Measurements from ENCODE around the gene GABRG3. TPM values are rescaled to one million over a fixed set of nuclear protein-coding genes. Genes with fewer than 3 reads are reported as not detected.
A peak's percentile ranks its signal among the peaks of the same experiment; 100 is the strongest.

Gene GABRG3
- total RNA-seq, 1 donor from 2014 or later = 2.6 TPM

GRCh38 chr15:27025481-27025966, 54.5 kb downstream of the GABRG3 start:
- no peak for TF ChIP-seq CTCF (conservative IDR thresholded peaks at IDR 0.05)
- Mint-ChIP-seq H3K9me3 (no peaks in the 10 kb centered on the region), H3K27ac (no peak overlapping the region), H3K4me1 (ENCODE audit: unreplicated experiment) (peaks cover 19% of the 10 kb centered on the region), H3K27me3 (no peaks in the 10 kb centered on the region), H3K36me3 (no peaks in the 10 kb centered on the region), H3K4me3 (no peak overlapping the region)
- DNase-seq (ENCODE audit: extremely low spot score, unreplicated experiment) = no peak

- no peak overlapping the region for H3K4me3 Mint-ChIP-seq
- no peak overlapping the region for H3K27ac Mint-ChIP-seq
- no peaks in the 10 kb centered on the region for H3K9me3 Mint-ChIP-seq
- no peaks in the 10 kb centered on the region for H3K36me3 Mint-ChIP-seq
- H3K4me1 Mint-ChIP-seq (ENCODE audit: unreplicated experiment) = peaks cover 19% of the 10 kb centered on the region
- DNase-seq (ENCODE audit: extremely low spot score, unreplicated experiment) = no peak
- TF ChIP-seq CTCF (conservative IDR thresholded peaks at IDR 0.05) = no peak
- H3K27me3 Mint-ChIP-seq = no peaks in the 10 kb centered on the region
Observed at GRCh38 chr15:27027229-27027628, 56.2 kb downstream of the GABRG3 start.

- no peaks in the 10 kb centered on the region for H3K27me3 Mint-ChIP-seq
- H3K9me3 Mint-ChIP-seq = no peaks in the 10 kb centered on the region
- peak overlapping the region; percentile 49 for H3K4me3 Mint-ChIP-seq
- H3K27ac Mint-ChIP-seq = peak overlapping the region; percentile 71
- DNase-seq (ENCODE audit: extremely low spot score, unreplicated experiment) = no peak
- TF ChIP-seq CTCF (conservative IDR thresholded peaks at IDR 0.05) = no peak
- peaks cover 19% of the 10 kb centered on the region for H3K4me1 Mint-ChIP-seq (ENCODE audit: unreplicated experiment)
- no peaks in the 10 kb centered on the region for H3K36me3 Mint-ChIP-seq
Observed at GRCh38 chr15:27028858-27029477, 58.0 kb downstream of the GABRG3 start.

- Mint-ChIP-seq H3K4me3 (no peak overlapping the region), H3K4me1 (ENCODE audit: unreplicated experiment) (no peaks in the 10 kb centered on the region), H3K27ac (no peak overlapping the region), H3K36me3 (no peaks in the 10 kb centered on the region), H3K9me3 (peaks cover 5% of the 10 kb centered on the region), H3K27me3 (peaks cover 13% of the 10 kb centered on the region)
- TF ChIP-seq CTCF (conservative IDR thresholded peaks at IDR 0.05) = no peak
- DNase-seq (ENCODE audit: extremely low spot score, unreplicated experiment) = no peak
Observed at GRCh38 chr15:27036210-27036609, 65.2 kb downstream of the GABRG3 start.

- no peak for DNase-seq (ENCODE audit: extremely low spot score, unreplicated experiment)
- Mint-ChIP-seq H3K4me1 (ENCODE audit: unreplicated experiment) (no peaks in the 10 kb centered on the region), H3K36me3 (no peaks in the 10 kb centered on the region), H3K27ac (no peak overlapping the region), H3K9me3 (peaks cover 5% of the 10 kb centered on the region), H3K4me3 (no peak overlapping the region), H3K27me3 (peaks cover 13% of the 10 kb centered on the region)
- TF ChIP-seq CTCF (conservative IDR thresholded peaks at IDR 0.05) = no peak
Observed at GRCh38 chr15:27037501-27037900, 66.5 kb downstream of the GABRG3 start.

Measured in type B pancreatic cell (in vitro differentiated cells).